ENCODE data around the gene PGLYRP2. TPM values are rescaled to one million over a fixed set of nuclear protein-coding genes. Genes with fewer than 3 reads are reported as not detected.

Gene PGLYRP2
- total and polyA plus RNA-seq, 12 donors, result not detected

DNA sequence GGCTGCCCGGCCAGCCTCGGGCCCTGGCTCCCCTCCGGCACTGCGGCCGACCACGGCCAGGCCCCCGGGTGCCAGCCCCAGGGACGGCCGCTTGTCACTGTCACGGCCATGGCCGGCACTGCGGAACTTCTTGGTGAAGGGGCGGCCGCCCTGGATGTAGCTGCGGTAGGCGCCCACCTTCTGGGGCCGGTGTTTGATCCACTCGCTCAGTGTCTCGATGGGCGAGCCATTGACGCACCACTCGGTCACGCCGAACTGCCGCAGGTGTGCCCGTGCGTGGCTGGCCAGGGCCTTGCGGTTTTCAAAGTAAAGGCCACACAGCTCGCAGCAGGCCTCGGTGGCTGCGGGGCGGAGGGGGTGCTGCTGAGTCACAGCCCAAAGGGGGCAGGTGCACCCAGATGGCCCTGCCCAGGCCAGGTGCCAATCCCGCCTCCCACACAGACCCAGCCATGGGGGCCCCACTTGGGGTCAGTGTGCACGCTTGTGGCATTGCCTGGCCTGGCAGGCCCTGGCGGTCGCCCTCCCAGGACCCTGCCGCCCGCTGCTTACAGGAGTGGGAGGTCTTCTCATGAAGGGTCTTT, 54.5 kb downstream of the PGLYRP2 start:
- Histone ChIP-seq H3K27ac (no peak overlapping the region), H3K36me3 (peaks cover 0 to 80% (median 41%) of the 10 kb centered on the region in 9 donors), H3K4me3 (no peak overlapping the region), H3K9me3 (peaks cover 0 to 7% (median 0%) of the 10 kb centered on the region in 11 donors), H3K4me1 (peaks cover 3 to 40% (median 24%) of the 10 kb centered on the region in 9 donors), H3K27me3 (no peaks in the 10 kb centered on the region)
- TF ChIP-seq, protein P1, sequence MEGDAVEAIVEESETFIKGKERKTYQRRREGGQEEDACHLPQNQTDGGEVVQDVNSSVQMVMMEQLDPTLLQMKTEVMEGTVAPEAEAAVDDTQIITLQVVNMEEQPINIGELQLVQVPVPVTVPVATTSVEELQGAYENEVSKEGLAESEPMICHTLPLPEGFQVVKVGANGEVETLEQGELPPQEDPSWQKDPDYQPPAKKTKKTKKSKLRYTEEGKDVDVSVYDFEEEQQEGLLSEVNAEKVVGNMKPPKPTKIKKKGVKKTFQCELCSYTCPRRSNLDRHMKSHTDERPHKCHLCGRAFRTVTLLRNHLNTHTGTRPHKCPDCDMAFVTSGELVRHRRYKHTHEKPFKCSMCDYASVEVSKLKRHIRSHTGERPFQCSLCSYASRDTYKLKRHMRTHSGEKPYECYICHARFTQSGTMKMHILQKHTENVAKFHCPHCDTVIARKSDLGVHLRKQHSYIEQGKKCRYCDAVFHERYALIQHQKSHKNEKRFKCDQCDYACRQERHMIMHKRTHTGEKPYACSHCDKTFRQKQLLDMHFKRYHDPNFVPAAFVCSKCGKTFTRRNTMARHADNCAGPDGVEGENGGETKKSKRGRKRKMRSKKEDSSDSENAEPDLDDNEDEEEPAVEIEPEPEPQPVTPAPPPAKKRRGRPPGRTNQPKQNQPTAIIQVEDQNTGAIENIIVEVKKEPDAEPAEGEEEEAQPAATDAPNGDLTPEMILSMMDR (IDR thresholded peaks at IDR 0.05), result no peak
- intact Hi-C loops (cut with DNase I), result loop anchor here in 1 of 10 donors (5.0 kb wide), 1 partner anchor 157 kb away; no protein-coding TSS in a partner anchor
- no peak for DNase-seq
- no peak for ATAC-seq
- WGBS, 2 donors, result 96 to 98% methylated on average over 36 to 38 of the region's 38 CpGs

DNA sequence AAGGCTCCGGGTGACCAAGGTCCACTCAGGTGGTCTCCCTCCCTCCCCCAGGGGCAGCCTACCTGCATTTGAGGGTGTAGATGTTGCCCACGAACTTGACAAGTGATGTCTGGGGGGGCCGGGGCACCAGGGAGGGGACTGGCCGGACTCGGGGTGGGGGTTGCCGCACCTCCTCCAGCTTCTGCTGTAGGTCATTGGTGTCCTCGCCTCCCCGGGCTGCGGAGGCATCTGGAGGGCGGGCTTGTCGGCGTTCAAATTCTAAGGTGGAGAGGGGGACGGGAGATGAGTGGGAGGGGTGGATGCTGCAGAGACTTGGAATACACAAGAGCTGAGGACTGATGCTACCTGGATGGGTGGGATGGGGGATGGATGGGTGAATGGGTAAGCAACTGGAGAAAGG, 55.2 kb downstream of the PGLYRP2 start:
- TF ChIP-seq, protein P1 (IDR thresholded peaks at IDR 0.05), result no peak
- Histone ChIP-seq H3K4me3 (no peak overlapping the region), H3K36me3 (peaks cover 0 to 73% (median 41%) of the 10 kb centered on the region in 9 donors), H3K27ac (no peak overlapping the region), H3K27me3 (no peaks in the 10 kb centered on the region), H3K9me3 (peaks cover 0 to 7% (median 0%) of the 10 kb centered on the region in 11 donors), H3K4me1 (peaks cover 3 to 40% (median 20%) of the 10 kb centered on the region in 9 donors)
- DNase-seq (no peak), ATAC-seq (no peak)
- 97 to 99% methylated on average over 13 of the region's 13 CpGs for WGBS, 2 donors
- intact Hi-C loops (cut with DNase I), result loop anchor here in 1 of 10 donors (5.0 kb wide), 1 partner anchor 157 kb away; no protein-coding TSS in a partner anchor

DNA sequence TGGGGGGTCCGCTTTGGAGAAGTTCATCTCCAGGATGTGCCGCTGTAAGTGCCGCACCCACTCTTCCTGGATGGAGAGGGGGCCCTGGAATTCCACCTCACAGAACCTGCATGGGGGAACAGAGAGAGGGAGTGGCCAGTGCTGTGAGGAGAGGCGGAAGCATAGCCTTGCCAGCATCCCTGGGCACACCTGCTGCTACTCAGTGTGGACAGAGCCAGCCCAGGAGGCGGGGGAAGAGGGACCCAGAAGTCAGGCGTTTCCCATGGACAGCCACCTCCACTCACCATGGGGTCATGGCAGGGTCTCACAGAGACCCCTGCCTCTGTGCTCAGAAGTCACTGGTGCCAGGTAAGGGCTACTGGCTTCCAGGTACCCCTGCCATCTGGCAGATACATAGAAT, 56.2 kb downstream of the PGLYRP2 start:
- Histone ChIP-seq H3K27ac (no peak overlapping the region), H3K4me3 (no peak overlapping the region), H3K9me3 (peaks cover 0 to 7% (median 0%) of the 10 kb centered on the region in 11 donors), H3K36me3 (peaks cover 0 to 64% (median 41%) of the 10 kb centered on the region in 9 donors), H3K27me3 (no peaks in the 10 kb centered on the region), H3K4me1 (peaks cover 3 to 31% (median 14%) of the 10 kb centered on the region in 9 donors)
- DNase-seq (no peak), ATAC-seq (no peak)
- intact Hi-C loops (cut with DNase I), result loop anchor here in 1 of 10 donors (5.0 kb wide), 1 partner anchor 156 kb away; no protein-coding TSS in a partner anchor
- 98% methylated on average over 6 of the region's 6 CpGs for WGBS, 2 donors
- TF ChIP-seq, protein P1 (IDR thresholded peaks at IDR 0.05), result no peak

DNA sequence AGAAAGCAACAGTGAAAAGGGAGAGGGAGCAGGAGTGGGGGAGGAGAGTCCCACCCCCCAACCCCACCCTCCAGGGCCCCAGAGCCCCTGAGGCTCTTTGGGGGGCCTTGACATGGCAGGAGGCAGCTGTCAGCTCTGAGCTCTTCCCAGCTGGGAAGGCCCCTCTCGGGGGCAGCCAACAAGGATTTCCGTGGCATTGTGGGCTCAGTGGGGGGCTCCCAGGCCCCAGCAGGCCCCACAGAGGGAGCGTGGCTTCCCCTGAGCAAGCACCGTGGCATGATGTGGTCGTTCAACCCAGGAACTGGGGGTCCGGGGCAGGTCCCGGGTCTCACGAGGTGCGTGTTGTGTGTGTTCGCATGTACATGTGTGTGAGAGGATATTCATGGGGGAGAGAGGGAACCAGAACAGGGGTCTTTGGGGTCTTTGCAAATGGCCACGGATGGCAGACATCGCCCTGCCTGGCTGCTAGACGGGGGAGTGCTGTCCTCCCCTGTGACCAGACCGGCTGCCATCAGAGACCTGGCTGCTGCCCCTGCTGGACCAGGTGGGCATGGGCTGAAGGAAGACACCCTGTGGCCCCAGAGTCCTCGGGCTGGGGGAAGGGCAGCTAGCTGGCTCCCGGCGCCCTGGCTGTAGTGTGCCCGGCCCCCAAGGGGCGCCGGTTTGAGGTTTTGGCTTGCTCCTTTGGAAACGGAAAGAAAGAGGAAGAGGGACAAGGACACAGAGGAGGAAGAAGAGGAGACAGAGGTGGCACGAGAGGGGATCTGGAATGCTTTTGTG, 56.8 kb downstream of the PGLYRP2 start:
- peaks cover 0 to 58% (median 41%) of the 10 kb centered on the region in 9 donors for H3K36me3 ChIP-seq
- intact Hi-C loops (cut with DNase I), result loop anchor here in 1 of 10 donors (5.0 kb wide), 1 partner anchor 155 kb away; no protein-coding TSS in a partner anchor
- ATAC-seq (no peak), DNase-seq (no peak)
- H3K27ac ChIP-seq, result peak overlapping the region in 8 of 10 donors; percentile 31 to 53 (median 42)
- WGBS, 2 donors, result 89 to 92% methylated on average over 22 of the region's 22 CpGs
- TF ChIP-seq, protein P1 (IDR thresholded peaks at IDR 0.05), result no peak
- peaks cover 3 to 38% (median 18%) of the 10 kb centered on the region in 9 donors for H3K4me1 ChIP-seq
- H3K27me3 ChIP-seq, result no peaks in the 10 kb centered on the region
- H3K4me3 ChIP-seq, result peak overlapping the region in 1 of 10 donors; percentile 8
- peaks cover 0 to 7% (median 0%) of the 10 kb centered on the region in 11 donors for H3K9me3 ChIP-seq

Data from heart right ventricle (tissue), 16 donors.